HEK293 (cell line): ENCODE data around the gene AP5S1.

Source experiments
- CTCF ChIA-PET: fragments of 350-600 bp; formaldehyde crosslinking; extraction: SDS; loops from one replicate; lab custom pipeline; 2021; ENCODE audit warnings: antibody characterized with exemption; lab: Yijun Ruan, JAX
- POLR2A ChIA-PET: fragments of 300-600 bp; formaldehyde crosslinking; extraction: SDS; loops from one replicate; lab custom pipeline; 2020; ENCODE audit warnings: antibody characterized with exemption, inconsistent platforms; lab: Yijun Ruan, JAX
- H3K27ac ChIP-seq: fragments of 200-500 bp; sonication (Bioruptor generic); 2 replicates; pipeline ENCODE4 v1.5.1; 2014; ENCODE audit warnings: low read depth, low read length, control low read depth, inconsistent platforms; ENCODE audit errors: extremely low read depth
- H3K36me3 ChIP-seq, 2 experiments: fragments of 200-500 bp in 1 of 2; sonication (Bioruptor generic) in 1 of 2; 1 replicate in 1 of 2; 2 replicates in 1 of 2; pipeline ENCODE4 v1.5.1; 2014 to 2017; ENCODE audit warnings: inconsistent platforms in 2 of 2, low read length in 2 of 2; ENCODE audit not compliant: control insufficient read depth in 2 of 2, insufficient read depth in 1 of 2
- H3K4me1 ChIP-seq: fragments of 200-500 bp; sonication (Bioruptor generic); 2 replicates; pipeline ENCODE4 v1.5.1; 2014; ENCODE audit warnings: mild to moderate bottlenecking, low read length, inconsistent platforms; ENCODE audit not compliant: control insufficient read depth, insufficient read depth
- H3K4me3 ChIP-seq: 2 replicates; pipeline ENCODE4 v1.5.1; 2011; ENCODE audit warnings: low read depth, mild to moderate bottlenecking, control low read depth, low read length, moderate library complexity
- H3K9me3 ChIP-seq: fragments of 200-500 bp; sonication (Bioruptor generic); 2 replicates; pipeline ENCODE4 v1.5.1; 2014; ENCODE audit warnings: low read depth, low read length, inconsistent platforms; ENCODE audit not compliant: control insufficient read depth, insufficient read depth
- ATF2 ChIP-seq: fragments of 450-650 bp; formaldehyde crosslinking; IDR thresholded peaks from 2 replicates; pipeline ENCODE4 v1.5.1; 2016; ENCODE audit warnings: missing biosample characterization, missing genetic modification characterization, low read depth
- BCL11A ChIP-seq: fragments of 450-650 bp; formaldehyde crosslinking; IDR thresholded peaks from 2 replicates; pipeline ENCODE4 v1.5.1; 2016; ENCODE audit warnings: low read depth, missing biosample characterization, missing genetic modification characterization
- HOXA7 ChIP-seq: sonication (generic); formaldehyde crosslinking; IDR thresholded peaks from 2 replicates; pipeline ENCODE4 v1.8.1; 2022; ENCODE audit warnings: missing genetic modification reagents, borderline replicate concordance
- IKZF3 ChIP-seq: fragments of 450-650 bp; IDR thresholded peaks from 2 replicates; pipeline ENCODE4 v1.5.0; 2018; ENCODE audit warnings: missing biosample characterization, mild to moderate bottlenecking, missing genetic modification characterization, moderate library complexity
- INSM2 ChIP-seq: fragments of 450-650 bp; formaldehyde crosslinking; IDR thresholded peaks from 2 replicates; pipeline ENCODE4 v1.5.1; 2016; ENCODE audit warnings: missing biosample characterization, missing genetic modification characterization
- MZF1 ChIP-seq: fragments of 450-650 bp; formaldehyde crosslinking; IDR thresholded peaks from 2 replicates; pipeline ENCODE4 v1.5.1; 2017; ENCODE audit warnings: missing biosample characterization, missing genetic modification characterization, borderline replicate concordance
- OVOL3 ChIP-seq: fragments of 450-650 bp; formaldehyde crosslinking; IDR thresholded peaks from 2 replicates; pipeline ENCODE4 v1.5.1; 2016; ENCODE audit warnings: missing biosample characterization, missing genetic modification characterization
- PRDM1 ChIP-seq: fragments of 450-650 bp; formaldehyde crosslinking; IDR thresholded peaks from 2 replicates; pipeline ENCODE4; 2016; ENCODE audit warnings: missing biosample characterization, missing genetic modification characterization
- SP2 ChIP-seq: fragments of 450-650 bp; formaldehyde crosslinking; IDR thresholded peaks from 2 replicates; pipeline ENCODE4 v1.5.1; 2016; ENCODE audit warnings: missing biosample characterization, missing genetic modification characterization
- ZBTB11 ChIP-seq: fragments of 450-650 bp; formaldehyde crosslinking; conservative IDR thresholded peaks from 2 replicates; pipeline ENCODE4 v1.5.1; 2016; ENCODE audit warnings: low read depth, missing biosample characterization, missing genetic modification characterization
- ZFHX2 ChIP-seq: fragments of 450-650 bp; formaldehyde crosslinking; conservative IDR thresholded peaks from 2 replicates; pipeline ENCODE4 v1.5.1; 2016; ENCODE audit warnings: missing biosample characterization, missing genetic modification characterization
- ZFP41 ChIP-seq: fragments of 450-650 bp; formaldehyde crosslinking; IDR thresholded peaks from 2 replicates; pipeline ENCODE4 v1.5.1; 2016; ENCODE audit warnings: missing biosample characterization, missing genetic modification characterization, borderline replicate concordance
- ZNF138 ChIP-seq: fragments of 450-650 bp; formaldehyde crosslinking; IDR thresholded peaks from 2 replicates; pipeline ENCODE4 v1.5.1; 2016; ENCODE audit warnings: missing biosample characterization, missing genetic modification characterization, borderline replicate concordance
- ZNF148 ChIP-seq: fragments of 450-650 bp; formaldehyde crosslinking; IDR thresholded peaks from 2 replicates; pipeline ENCODE4 v1.5.0; 2017; ENCODE audit warnings: missing biosample characterization, missing genetic modification characterization, borderline replicate concordance
- ZNF211 ChIP-seq: fragments of 450-650 bp; formaldehyde crosslinking; IDR thresholded peaks from 2 replicates; pipeline ENCODE4 v1.5.1; 2016; ENCODE audit warnings: low read depth, missing biosample characterization, missing genetic modification characterization
- ZNF341 ChIP-seq: fragments of 450-650 bp; formaldehyde crosslinking; IDR thresholded peaks from 2 replicates; pipeline ENCODE4; 2016; ENCODE audit warnings: low read depth, missing biosample characterization, missing genetic modification characterization
- ZNF571 ChIP-seq: fragments of 450-650 bp; formaldehyde crosslinking; IDR thresholded peaks from 2 replicates; pipeline ENCODE4 v1.5.0; 2017; ENCODE audit warnings: missing biosample characterization, missing genetic modification characterization
- ZNF624 ChIP-seq: fragments of 450-650 bp; formaldehyde crosslinking; IDR thresholded peaks from 2 replicates; pipeline ENCODE4 v1.5.1; 2017; ENCODE audit warnings: missing biosample characterization, missing genetic modification characterization
- ZNF626 ChIP-seq: fragments of 450-650 bp; sonication (Bioruptor Pico); formaldehyde crosslinking; IDR thresholded peaks from 2 replicates; pipeline ENCODE4 v1.5.1; 2018; ENCODE audit warnings: missing biosample characterization, missing genetic modification characterization, inconsistent platforms
- ZNF629 ChIP-seq: fragments of 450-650 bp; formaldehyde crosslinking; IDR thresholded peaks from 2 replicates; pipeline ENCODE4 v1.5.1; 2017; ENCODE audit warnings: missing biosample characterization, missing genetic modification characterization
- ZNF747 ChIP-seq: fragments of 450-650 bp; formaldehyde crosslinking; IDR thresholded peaks from 2 replicates; pipeline ENCODE4 v1.5.1; 2016; ENCODE audit warnings: missing biosample characterization, missing genetic modification characterization
- ZNF785 ChIP-seq: fragments of 450-650 bp; formaldehyde crosslinking; IDR thresholded peaks from 2 replicates; pipeline ENCODE4 v1.5.1; 2016; ENCODE audit warnings: missing biosample characterization, missing genetic modification characterization
- ZNF791 ChIP-seq: fragments of 450-650 bp; formaldehyde crosslinking; IDR thresholded peaks from 2 replicates; pipeline ENCODE4 v1.5.1; 2016; ENCODE audit warnings: missing biosample characterization, missing genetic modification characterization
- ZSCAN23 ChIP-seq: fragments of 450-650 bp; formaldehyde crosslinking; IDR thresholded peaks from 2 replicates; pipeline ENCODE4 v1.5.1; 2016; ENCODE audit warnings: missing biosample characterization, missing genetic modification characterization

AP5S1 gene

GRCh38 chr20:3794701-3795420 lies 25.5 kb upstream of the AP5S1 start:
- H3K27ac ChIP-seq = no peak overlapping the region
- no peaks in the 10 kb centered on the region for H3K9me3 ChIP-seq
- ChIA-PET POLR2A (interaction anchor here (0.8 to 2.8 kb wide), 4 partner anchors 8 to 44 kb away, joined by 3 to 40 read pairs (median 14); partner anchors contain the start of genes AP5S1 and CENPB), CTCF (interaction anchor here (0.6 to 1.3 kb wide), 7 partner anchors 23 to 374 kb away, joined by 3 to 6 read pairs (median 4); no protein-coding TSS in a partner anchor)
- TF ChIP-seq ZNF785 (tag by site-specific recombination) = no peak
- TF ChIP-seq ZFP41 (tag by site-specific recombination) = no peak
- TF ChIP-seq ZSCAN23 = no peak
- TF ChIP-seq ZNF148 (tag by site-specific recombination) = no peak
- TF ChIP-seq OVOL3 = no peak
- TF ChIP-seq ATF2 = no peak
- no peak for TF ChIP-seq MZF1 (tag by site-specific recombination)
- TF ChIP-seq ZFHX2 (tag by site-specific recombination) = no peak
- TF ChIP-seq HOXA7 (CRISPR knock-in tag) = no peak
- no peak for TF ChIP-seq ZNF571 (tag by site-specific recombination)
- no peak for TF ChIP-seq INSM2 (tag by site-specific recombination)
- TF ChIP-seq ZNF341 (tag by site-specific recombination) = no peak
- TF ChIP-seq ZNF629 (tag by site-specific recombination) = no peak
- TF ChIP-seq IKZF3 = no peak
- TF ChIP-seq ZNF138 (tag by site-specific recombination) = no peak
- TF ChIP-seq, all 188 proteins: peak for 0
- Histone ChIP-seq H3K4me1 (peaks cover 12% of the 10 kb centered on the region), H3K36me3 (peaks cover 0 to 25% of the 10 kb centered on the region in 2 experiments; a peak in 2 of 3 replicates), H3K4me3 (peak overlapping the region; percentile 83; the same call in 1 of the 2 replicates)

- Histone ChIP-seq H3K9me3 (no peaks in the 10 kb centered on the region), H3K4me3 (peak within 1 kb of the TSS; percentile 83), H3K4me1 (peaks cover 12% of the 10 kb centered on the region), H3K36me3 (peaks cover 5 to 35% of the 10 kb centered on the region in 2 experiments; a peak in 2 of 3 replicates), H3K27ac (peak within 1 kb of the TSS; percentile 92)
- POLR2A ChIA-PET = interaction anchor here (0.6 to 2.8 kb wide), 22 partner anchors 9 to 404 kb away, joined by 3 to 40 read pairs (median 4); partner anchors contain the start of genes ADISSP, AP5S1, CENPB and SPEF1
- CTCF ChIA-PET = interaction anchor here (0.6 to 1.4 kb wide), 11 partner anchors 8 to 373 kb away, joined by 3 to 6 read pairs (median 3); no protein-coding TSS in a partner anchor
- peak; percentile 85 for TF ChIP-seq SP2 (tag by site-specific recombination)
- no peak for TF ChIP-seq ZNF747 (tag by site-specific recombination)
- TF ChIP-seq ZBTB11 (tag by site-specific recombination) = no peak; the same call in 1 of the 2 replicates
- TF ChIP-seq PRDM1 (tag by site-specific recombination) = no peak
- no peak for TF ChIP-seq ZNF626 (tag by site-specific recombination)
- TF ChIP-seq BCL11A (tag by site-specific recombination) = no peak
- TF ChIP-seq ZNF624 (tag by site-specific recombination) = no peak
- TF ChIP-seq ZNF791 = no peak
- no peak for TF ChIP-seq ZNF211
These were observed 24.6 kb upstream of the AP5S1 start, which contains the start of gene CDC25B for GRCh38 chr20:3795511-3796468. TSS of gene CDC25B (plus strand) at chr20:3796310. CDS start at chr20:3796532, 222 bp downstream.
